Hindlimb muscle (tissue), 1 donor: ENCODE results near the gene ERICH3. TPM values are rescaled to one million over a fixed set of nuclear protein-coding genes. Genes with fewer than 3 reads are reported as not detected.

Source experiments
- polyA plus RNA-seq: library from polyadenylated mRNA; unstranded; fragments of 120-200 nt; gene quantifications from one replicate; pipeline ENCODE4 v1.2.1, GENCODE V29; 2013; ENCODE audit not compliant: insufficient read length

Gene ERICH3
- polyA plus RNA-seq, 1 donor = 0.08 TPM

Other genes starting within 250 kb of the ERICH3 start
- gene LRRC53, start 161.2 kb downstream of the ERICH3 start, polyA plus RNA-seq = not detected
- 28.0 TPM for gene CRYZ, start 59.3 kb upstream of the ERICH3 start, polyA plus RNA-seq
- 14.4 TPM for gene TYW3, start 59.4 kb upstream of the ERICH3 start, polyA plus RNA-seq